Keratinocyte (primary cell): ENCODE results near the gene PKNOX1. TPM values are rescaled to one million over a fixed set of nuclear protein-coding genes. Genes with fewer than 3 reads are reported as not detected.
"Not testable (repeated sequence)": the region's sequence is repeated elsewhere in the genome, so short reads cannot be mapped to it uniquely, and the experiment has no call there.

Source experiments
- DNase-seq: peaks from one replicate; pipeline ENCODE4 v3.0.0-alpha.2; 2011; ENCODE audit warnings: low read depth, missing footprints, low spot score
- FAIRE-seq: peaks from 2 replicates; lab custom pipeline; 2011; peaks lifted over from hg19 to GRCh38; lab: Jason Lieb, UNC
- H2AFZ ChIP-seq: 2 replicates; pipeline ENCODE4 v1.6.0; 2012; ENCODE audit warnings: low read length, control low read depth, inconsistent platforms; ENCODE audit not compliant: control insufficient read depth
- H3K27ac ChIP-seq: 2 replicates; pipeline ENCODE4 v1.5.1; 2011; ENCODE audit warnings: low read length; ENCODE audit not compliant: control insufficient read depth, insufficient read depth
- H3K27me3 ChIP-seq: 3 replicates; pipeline ENCODE4 v1.6.0; 2011; ENCODE audit warnings: low read length; ENCODE audit not compliant: control insufficient read depth, insufficient read depth; ENCODE audit errors: extremely low read depth
- H3K36me3 ChIP-seq, 2 experiments: 2 replicates in 1 of 2; 3 replicates in 1 of 2; pipeline ENCODE4 v1.5.1; 2011; ENCODE audit warnings: low read length in 2 of 2, mild to moderate bottlenecking in 1 of 2; ENCODE audit not compliant: control insufficient read depth in 2 of 2, insufficient read depth in 2 of 2; ENCODE audit errors: extremely low read depth in 1 of 2
- H3K4me1 ChIP-seq: 3 replicates; pipeline ENCODE4 v1.5.1; 2011; ENCODE audit warnings: low read length; ENCODE audit not compliant: control insufficient read depth, insufficient read depth; ENCODE audit errors: extremely low read depth
- H3K4me2 ChIP-seq: 3 replicates; pipeline ENCODE4 v1.6.0; 2011; ENCODE audit warnings: low read depth, low read length; ENCODE audit not compliant: control insufficient read depth, insufficient read depth; ENCODE audit errors: extremely low read depth
- H3K4me3 ChIP-seq, 3 experiments: fragments of 200-600 bp in 1 of 3; sonication (generic) in 1 of 3; 2 replicates in 2 of 3; 3 replicates in 1 of 3; pipeline ENCODE4 v1.5.1; 2011 to 2016; ENCODE audit warnings: low read length in 3 of 3, mild to moderate bottlenecking in 3 of 3, control low read depth in 2 of 3, inconsistent platforms in 1 of 3, low read depth in 1 of 3, mixed read lengths in 1 of 3, mixed run types in 1 of 3, moderate library complexity in 1 of 3; ENCODE audit not compliant: control insufficient read depth in 2 of 3, insufficient read depth in 2 of 3; ENCODE audit errors: extremely low read depth in 1 of 3
- H3K79me2 ChIP-seq: 2 replicates; pipeline ENCODE4 v1.6.0; 2012; ENCODE audit warnings: low read length; ENCODE audit not compliant: control insufficient read depth, insufficient read depth
- H3K9ac ChIP-seq: 3 replicates; pipeline ENCODE4 v1.6.0; 2011; ENCODE audit warnings: low read length; ENCODE audit not compliant: control insufficient read depth, insufficient read depth; ENCODE audit errors: extremely low read depth
- H3K9me1 ChIP-seq: 3 replicates; pipeline ENCODE4 v1.6.0; 2011; ENCODE audit warnings: low read length; ENCODE audit not compliant: control insufficient read depth, insufficient read depth; ENCODE audit errors: extremely low read depth
- H3K9me3 ChIP-seq: 2 replicates; pipeline ENCODE4 v1.5.1; 2012; ENCODE audit warnings: low read depth, low read length; ENCODE audit not compliant: control insufficient read depth
- H4K20me1 ChIP-seq: 3 replicates; pipeline ENCODE4 v1.6.0; 2011; ENCODE audit warnings: low read length; ENCODE audit not compliant: control insufficient read depth, insufficient read depth; ENCODE audit errors: extremely low read depth
- CTCF ChIP-seq, 3 experiments: IDR thresholded peaks in 1 of 3; conservative IDR thresholded peaks in 1 of 3; optimal IDR thresholded peaks in 1 of 3; 2 replicates in 2 of 3; 3 replicates in 1 of 3; pipeline versions ENCODE3 to v1.5.1; 2011; ENCODE audit warnings: low read length in 3 of 3, mild to moderate bottlenecking in 3 of 3, moderate library complexity in 2 of 3, control low read depth in 1 of 3, inconsistent platforms in 1 of 3; ENCODE audit not compliant: insufficient read depth in 2 of 3; ENCODE audit errors: extremely low read depth in 1 of 3
- EZH2 ChIP-seq: IDR thresholded peaks from one replicate; pipeline ENCODE4 v1.6.1; 2012; ENCODE audit warnings: inconsistent platforms, mild to moderate bottlenecking, low read length, moderate library complexity
- dilution Hi-C: fragments of 300-500 bp; cut with MboI; formaldehyde crosslinking; loops from one replicate; pipeline ENCODE4 v1.7.0; 2020; ENCODE audit warnings: low sequenced_read_pairs; ENCODE audit not compliant: extremely low pct_ligation_motif_present
- polyA plus RNA-seq, 5 experiments: library from polyadenylated mRNA; depleted of rRNA in 3 of 5; stranded (reverse) in 3 of 5; stranded (forward) in 1 of 5; unstranded in 1 of 5; fragments of >200 nt; gene quantifications; 1 replicate in 1 of 5; 2 replicates in 3 of 5; 3 replicates in 1 of 5; pipeline versions ENCODE4 v1.2.1 to v1.2.3, GENCODE V29; 2011 to 2012; ENCODE audit warnings: missing spikeins in 2 of 5, low read depth in 1 of 5, low replicate concordance in 1 of 5

PKNOX1 gene
- polyA plus RNA-seq, 1 donor (not counting 4 experiments of a cell fraction or from before 2014, with no cell fraction given): 33.3 TPM

DNA sequence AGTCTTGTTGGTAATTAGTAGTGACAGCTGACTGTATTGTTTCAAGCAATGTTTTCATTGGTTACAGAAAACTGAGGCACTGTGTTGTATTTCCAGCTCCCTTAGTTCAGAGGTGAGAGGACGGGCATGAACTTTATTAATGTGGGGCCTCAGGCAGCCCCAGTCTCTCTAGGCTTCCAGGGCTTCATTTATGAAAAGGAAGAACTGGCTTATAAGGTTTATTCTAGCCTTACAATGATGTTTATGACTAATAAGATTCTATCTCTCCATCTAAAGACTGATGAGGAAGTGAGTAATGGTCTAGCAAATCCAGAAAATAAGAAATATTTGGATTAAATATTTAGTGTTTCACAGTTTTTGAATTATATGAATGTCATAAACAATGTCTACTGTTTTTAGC, 59.7 kb downstream of the PKNOX1 start:
- no peaks in the 10 kb centered on the region for H4K20me1 ChIP-seq
- no peak overlapping the region for H3K4me2 ChIP-seq
- TF ChIP-seq CTCF (optimal IDR thresholded peaks at IDR 0.05 in 1 of 3, IDR thresholded peaks at IDR 0.05 in 1 of 3, conservative IDR thresholded peaks at IDR 0.05 in 1 of 3; ENCODE audit: extremely low read depth in 1 of 3, insufficient read depth in 2 of 3, low read length in 3 of 3): no peak
- H3K9me1 ChIP-seq: no peaks in the 10 kb centered on the region
- H3K27ac ChIP-seq: no peak overlapping the region
- FAIRE-seq: no peak
- H3K9me3 ChIP-seq: no peaks in the 10 kb centered on the region
- H3K27me3 ChIP-seq: no peaks in the 10 kb centered on the region
- H3K79me2 ChIP-seq: no peaks in the 10 kb centered on the region
- DNase-seq: no peak
- H2AFZ ChIP-seq: no peak overlapping the region
- peaks cover 8 to 9% of the 10 kb centered on the region in 2 experiments for H3K36me3 ChIP-seq
- dilution Hi-C loops: no loop called here
- H3K4me1 ChIP-seq: peaks cover 3% of the 10 kb centered on the region
- no peak overlapping the region for H3K9ac ChIP-seq
- no peak overlapping the region for H3K4me3 ChIP-seq

- H4K20me1 ChIP-seq: no peaks in the 10 kb centered on the region
- no peak overlapping the region for H3K4me2 ChIP-seq
- no peak for DNase-seq
- H3K9ac ChIP-seq: no peak overlapping the region
- H3K4me3 ChIP-seq: no peak overlapping the region
- peaks cover 3% of the 10 kb centered on the region for H3K4me1 ChIP-seq
- H3K27me3 ChIP-seq: no peaks in the 10 kb centered on the region
- H3K79me2 ChIP-seq: no peaks in the 10 kb centered on the region
- H3K9me3 ChIP-seq: no peaks in the 10 kb centered on the region
- FAIRE-seq: no peak
- dilution Hi-C loops: no loop called here
- TF ChIP-seq CTCF (optimal IDR thresholded peaks at IDR 0.05 in 1 of 3, IDR thresholded peaks at IDR 0.05 in 1 of 3, conservative IDR thresholded peaks at IDR 0.05 in 1 of 3; ENCODE audit: extremely low read depth in 1 of 3, insufficient read depth in 2 of 3, low read length in 3 of 3) (no peak), EZH2 (no peak)
- H3K9me1 ChIP-seq: no peaks in the 10 kb centered on the region
- H3K36me3 ChIP-seq: peaks cover 5 to 8% of the 10 kb centered on the region in 2 experiments
- H3K27ac ChIP-seq: no peak overlapping the region
- no peak overlapping the region for H2AFZ ChIP-seq
Observed at GRCh38 chr21:43034826-43035225, 60.5 kb downstream of the PKNOX1 start.

DNA sequence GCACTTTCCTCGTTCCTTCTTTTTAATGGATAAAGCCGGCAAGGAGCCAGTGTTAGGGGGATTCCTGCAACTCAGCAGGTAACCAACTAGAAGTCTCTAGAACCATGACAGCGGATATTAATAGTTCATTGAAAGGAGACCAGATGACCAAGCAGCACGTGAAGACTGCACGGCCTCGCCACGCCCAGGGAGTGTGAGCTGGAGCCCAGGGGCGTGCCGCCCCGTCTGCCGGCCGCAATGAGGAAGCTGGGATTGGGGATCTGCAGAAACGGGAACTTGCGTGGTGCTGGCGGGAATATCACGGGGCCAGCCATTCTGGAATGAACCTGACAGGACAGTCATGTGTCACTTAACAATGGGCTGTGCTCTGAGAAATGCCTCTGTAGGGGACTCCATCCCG, 62.5 kb downstream of the PKNOX1 start:
- not testable (repeated sequence) for H3K4me1 ChIP-seq

GRCh38 chr21:43037918-43038658, 63.7 kb downstream of the PKNOX1 start:
- H3K4me1 ChIP-seq, DNase-seq, H3K27ac ChIP-seq, H2AFZ ChIP-seq, H3K9ac ChIP-seq, H3K9me1 ChIP-seq, H3K9me3 ChIP-seq, H3K79me2 ChIP-seq, H4K20me1 ChIP-seq, H3K27me3 ChIP-seq, FAIRE-seq, H3K36me3 ChIP-seq, H3K4me2 ChIP-seq, H3K4me3 ChIP-seq, dilution Hi-C loops: not testable (repeated sequence)

More for the DNA sequence above, 62.5 kb downstream of the PKNOX1 start:
- H3K79me2 ChIP-seq, H3K27me3 ChIP-seq, H4K20me1 ChIP-seq, H3K9ac ChIP-seq, H3K4me2 ChIP-seq, FAIRE-seq, dilution Hi-C loops, DNase-seq, H3K27ac ChIP-seq, H3K4me3 ChIP-seq, H3K9me1 ChIP-seq, H3K9me3 ChIP-seq, H2AFZ ChIP-seq, H3K36me3 ChIP-seq: not testable (repeated sequence)
